ENCODE results near the gene TMEM256. TPM values are rescaled to one million over a fixed set of nuclear protein-coding genes. Genes with fewer than 3 reads are reported as not detected.

TMEM256 gene
- total RNA-seq, 4 donors from 2014 or later = 10.0 to 129 (median 85.6) TPM

GRCh38 chr17:7380855-7381683 lies 22.8 kb downstream of the TMEM256 start, which contains the start of gene TNK1:
TSS of gene TNK1 (plus strand) at chr17:7381089. CDS start at chr17:7382927, 1,838 bp downstream.
- Histone ChIP-seq H3K27ac (peak within 1 kb of the TSS; percentile 74 to 85 (median 81)), H3K4me3 (peak within 1 kb of the TSS; percentile 21 to 66 (median 53)), H3K27me3 (no peaks in the 10 kb centered on the region), H3K9me3 (no peaks in the 10 kb centered on the region), H3K4me1 (peaks cover 6 to 22% (median 22%) of the 10 kb centered on the region in 4 donors), H3K36me3 (no peaks in the 10 kb centered on the region)
- intact Hi-C loops (cut with DNase I; ENCODE audit: low total_unique reads) = no loop called here
- DNase-seq = peak; percentile 87
- no peak for TF ChIP-seq EP300 (IDR thresholded peaks at IDR 0.05; ENCODE audit: low read depth)
- TF ChIP-seq CTCF (IDR thresholded peaks at IDR 0.05) = no peak
- peak; percentile 91 for TF ChIP-seq POLR2A (IDR thresholded peaks at IDR 0.05)
- TF ChIP-seq POLR2AphosphoS5 (IDR thresholded peaks at IDR 0.05) = peak; percentile 69 to 94 (median 90)
- in situ Hi-C loops (cut with MboI; ENCODE audit: low pct_ligation_motif_present in 1 of 4, low pct_unique_long_range_greater_than_20kb in 1 of 4, low sequenced_read_pairs in 3 of 4) = no loop called here
- WGBS, 2 donors (ENCODE audit: low coverage in 1 of 2) = 5 to 8% methylated on average over 9 to 48 of the region's 52 CpGs

- H3K27me3 ChIP-seq = no peaks in the 10 kb centered on the region
- peak overlapping the region; percentile 74 to 85 (median 81) for H3K27ac ChIP-seq
- H3K4me3 ChIP-seq = peak overlapping the region in 3 of 4 donors; percentile 53 to 66 (median 53)
- no peaks in the 10 kb centered on the region for H3K9me3 ChIP-seq
- intact Hi-C loops (cut with DNase I; ENCODE audit: low total_unique reads) = no loop called here
- TF ChIP-seq POLR2AphosphoS5 (IDR thresholded peaks at IDR 0.05) (no peak), EP300 (IDR thresholded peaks at IDR 0.05; ENCODE audit: low read depth) (no peak), POLR2A (IDR thresholded peaks at IDR 0.05) (no peak)
- peak; percentile 68 for DNase-seq
- in situ Hi-C loops (cut with MboI; ENCODE audit: low pct_ligation_motif_present in 1 of 4, low pct_unique_long_range_greater_than_20kb in 1 of 4, low sequenced_read_pairs in 3 of 4) = no loop called here
- peaks cover 6 to 22% (median 22%) of the 10 kb centered on the region in 4 donors for H3K4me1 ChIP-seq
- 43% methylated on average over 7 of the region's 7 CpGs; no CpG with 5 or more reads in 1 of the 2 donors for WGBS, 2 donors (ENCODE audit: low coverage in 1 of 2)
- no peaks in the 10 kb centered on the region for H3K36me3 ChIP-seq
Measured at GRCh38 chr17:7380321-7380720, 23.6 kb downstream of the TMEM256 start.

- TF ChIP-seq POLR2AphosphoS5 (IDR thresholded peaks at IDR 0.05) (no peak), POLR2A (IDR thresholded peaks at IDR 0.05) (no peak), CTCF (IDR thresholded peaks at IDR 0.05) (no peak), EP300 (IDR thresholded peaks at IDR 0.05; ENCODE audit: low read depth) (no peak)
- H3K27ac ChIP-seq = no peak overlapping the region
- H3K4me3 ChIP-seq = no peak overlapping the region
- no peaks in the 10 kb centered on the region for H3K27me3 ChIP-seq
- in situ Hi-C loops (cut with MboI; ENCODE audit: low pct_ligation_motif_present in 1 of 4, low pct_unique_long_range_greater_than_20kb in 1 of 4, low sequenced_read_pairs in 3 of 4) (no loop called here), intact Hi-C loops (cut with DNase I; ENCODE audit: low total_unique reads) (no loop called here)
- H3K9me3 ChIP-seq = no peaks in the 10 kb centered on the region
- WGBS, 2 donors (ENCODE audit: low coverage in 1 of 2) = 95 to 97% methylated on average over 3 of the region's 3 CpGs
- no peak for DNase-seq
- peaks cover 6 to 22% (median 21%) of the 10 kb centered on the region in 4 donors for H3K4me1 ChIP-seq
- H3K36me3 ChIP-seq = no peaks in the 10 kb centered on the region
Measured at GRCh38 chr17:7379134-7379533, 24.8 kb downstream of the TMEM256 start.

GRCh38 chr17:7374353-7374752 lies 29.5 kb downstream of the TMEM256 start:
- Histone ChIP-seq H3K27ac (no peak overlapping the region), H3K36me3 (no peaks in the 10 kb centered on the region), H3K9me3 (no peaks in the 10 kb centered on the region), H3K4me1 (no peaks in the 10 kb centered on the region), H3K4me3 (no peak overlapping the region), H3K27me3 (no peaks in the 10 kb centered on the region)
- DNase-seq = no peak
- in situ Hi-C loops (cut with MboI; ENCODE audit: low pct_ligation_motif_present in 1 of 4, low pct_unique_long_range_greater_than_20kb in 1 of 4, low sequenced_read_pairs in 3 of 4) = no loop called here
- intact Hi-C loops (cut with DNase I; ENCODE audit: low total_unique reads) = no loop called here
- TF ChIP-seq CTCF (IDR thresholded peaks at IDR 0.05) (no peak), POLR2AphosphoS5 (IDR thresholded peaks at IDR 0.05) (no peak), POLR2A (IDR thresholded peaks at IDR 0.05) (no peak), EP300 (IDR thresholded peaks at IDR 0.05; ENCODE audit: low read depth) (no peak)
- WGBS, 2 donors (ENCODE audit: low coverage in 1 of 2) = 85 to 100% methylated on average over 1 to 2 of the region's 2 CpGs

All from transverse colon (tissue), 4 donors.